ENCODE data around the gene ACSL6. TPM values are rescaled to one million over a fixed set of nuclear protein-coding genes. Genes with fewer than 3 reads are reported as not detected.

Gene ACSL6
- total RNA-seq, 1 donor: not detected

DNA sequence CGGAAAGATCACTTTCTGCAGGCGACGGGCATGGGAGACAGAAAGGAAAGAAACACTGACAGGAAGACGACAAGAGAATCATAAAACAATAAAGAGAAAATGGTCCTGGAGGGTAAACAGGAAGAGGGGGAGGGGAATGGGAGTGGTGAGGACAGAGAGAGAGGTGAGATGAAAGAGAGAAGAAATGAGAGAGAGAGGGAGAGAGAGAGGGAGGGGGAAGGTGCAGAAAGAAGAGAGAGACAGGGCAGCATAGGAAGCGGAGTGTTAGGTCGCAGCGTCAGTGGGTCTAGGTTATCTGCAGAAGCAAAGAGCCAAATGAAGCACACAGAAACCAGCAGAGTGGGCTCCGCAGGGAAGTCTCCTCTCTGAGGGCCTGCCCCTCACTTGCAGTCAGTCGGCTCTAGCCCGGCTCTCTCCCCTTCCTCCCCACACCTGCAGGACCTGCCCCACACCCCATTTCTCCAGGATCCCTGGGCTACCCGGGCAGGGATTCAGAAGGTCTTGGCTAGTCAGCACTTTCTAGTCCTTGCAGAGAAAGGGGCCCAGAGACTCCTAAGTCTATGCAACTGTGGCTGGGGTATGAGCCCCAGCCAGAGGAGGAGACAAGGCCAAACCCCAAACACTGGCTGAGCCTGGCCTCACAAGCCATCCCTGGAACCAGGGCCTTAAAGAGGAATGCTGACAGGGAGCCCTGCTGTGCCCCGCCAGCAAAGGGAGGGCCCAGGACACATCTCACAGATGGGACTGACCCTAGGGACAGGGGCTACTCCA, 36.3 kb downstream of the ACSL6 start:
- TF ChIP-seq, protein P1, sequence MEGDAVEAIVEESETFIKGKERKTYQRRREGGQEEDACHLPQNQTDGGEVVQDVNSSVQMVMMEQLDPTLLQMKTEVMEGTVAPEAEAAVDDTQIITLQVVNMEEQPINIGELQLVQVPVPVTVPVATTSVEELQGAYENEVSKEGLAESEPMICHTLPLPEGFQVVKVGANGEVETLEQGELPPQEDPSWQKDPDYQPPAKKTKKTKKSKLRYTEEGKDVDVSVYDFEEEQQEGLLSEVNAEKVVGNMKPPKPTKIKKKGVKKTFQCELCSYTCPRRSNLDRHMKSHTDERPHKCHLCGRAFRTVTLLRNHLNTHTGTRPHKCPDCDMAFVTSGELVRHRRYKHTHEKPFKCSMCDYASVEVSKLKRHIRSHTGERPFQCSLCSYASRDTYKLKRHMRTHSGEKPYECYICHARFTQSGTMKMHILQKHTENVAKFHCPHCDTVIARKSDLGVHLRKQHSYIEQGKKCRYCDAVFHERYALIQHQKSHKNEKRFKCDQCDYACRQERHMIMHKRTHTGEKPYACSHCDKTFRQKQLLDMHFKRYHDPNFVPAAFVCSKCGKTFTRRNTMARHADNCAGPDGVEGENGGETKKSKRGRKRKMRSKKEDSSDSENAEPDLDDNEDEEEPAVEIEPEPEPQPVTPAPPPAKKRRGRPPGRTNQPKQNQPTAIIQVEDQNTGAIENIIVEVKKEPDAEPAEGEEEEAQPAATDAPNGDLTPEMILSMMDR (IDR thresholded peaks at IDR 0.05; ENCODE audit: insufficient read depth, low read length): no peak
- no peak for DNase-seq (ENCODE audit: low read depth)
- H3K4me3 ChIP-seq (ENCODE audit: low read depth, low read length): no peak overlapping the region

DNA sequence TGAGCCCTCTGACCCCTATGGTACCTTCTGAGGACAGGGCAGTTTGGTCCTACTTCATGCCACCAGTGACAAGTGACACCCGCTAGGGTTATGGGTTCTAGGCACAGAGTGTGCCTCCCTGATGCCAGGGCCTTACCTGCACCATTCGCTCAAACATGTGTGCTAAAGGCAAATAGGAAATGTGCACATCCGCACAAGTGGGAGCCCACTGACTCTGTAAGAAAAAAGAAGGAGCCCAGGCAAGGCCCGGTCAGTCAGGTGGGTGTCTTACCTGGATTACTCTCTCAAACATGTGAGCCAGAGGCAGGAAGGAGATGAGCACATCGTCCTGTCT, 36.9 kb downstream of the ACSL6 start:
- TF ChIP-seq, protein P1 (IDR thresholded peaks at IDR 0.05; ENCODE audit: insufficient read depth, low read length): no peak
- no peak for DNase-seq (ENCODE audit: low read depth)
- no peak overlapping the region for H3K4me3 ChIP-seq (ENCODE audit: low read depth, low read length)

DNA sequence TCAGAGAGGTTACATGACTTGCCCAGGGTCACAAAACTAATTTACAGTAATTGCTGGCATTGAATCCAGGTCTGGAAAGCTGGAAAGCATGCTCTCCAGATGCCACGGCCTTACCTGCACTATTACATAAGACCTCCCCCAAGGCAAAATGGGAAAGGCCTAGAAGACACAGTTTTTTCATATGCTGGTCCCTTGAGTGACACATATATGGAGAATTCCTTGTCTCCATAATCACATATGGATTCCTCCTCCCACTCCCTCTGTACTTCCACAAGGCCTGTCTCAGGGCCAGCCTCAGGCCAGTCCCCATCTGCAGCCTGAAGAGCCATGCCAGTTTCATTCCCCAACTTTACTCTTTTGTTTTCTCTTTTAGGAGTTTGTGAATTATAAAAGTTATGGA, 37.4 kb downstream of the ACSL6 start:
- no peak overlapping the region for H3K4me3 ChIP-seq (ENCODE audit: low read depth, low read length)
- no peak for DNase-seq (ENCODE audit: low read depth)
- TF ChIP-seq, protein P1 (IDR thresholded peaks at IDR 0.05; ENCODE audit: insufficient read depth, low read length): no peak

- H3K4me3 ChIP-seq (ENCODE audit: low read depth, low read length): no peak overlapping the region
- TF ChIP-seq, protein P1 (IDR thresholded peaks at IDR 0.05; ENCODE audit: insufficient read depth, low read length): no peak
- no peak for DNase-seq (ENCODE audit: low read depth)
Measured at GRCh38 chr5:131973089-131973712, 38.3 kb downstream of the ACSL6 start.

DNA sequence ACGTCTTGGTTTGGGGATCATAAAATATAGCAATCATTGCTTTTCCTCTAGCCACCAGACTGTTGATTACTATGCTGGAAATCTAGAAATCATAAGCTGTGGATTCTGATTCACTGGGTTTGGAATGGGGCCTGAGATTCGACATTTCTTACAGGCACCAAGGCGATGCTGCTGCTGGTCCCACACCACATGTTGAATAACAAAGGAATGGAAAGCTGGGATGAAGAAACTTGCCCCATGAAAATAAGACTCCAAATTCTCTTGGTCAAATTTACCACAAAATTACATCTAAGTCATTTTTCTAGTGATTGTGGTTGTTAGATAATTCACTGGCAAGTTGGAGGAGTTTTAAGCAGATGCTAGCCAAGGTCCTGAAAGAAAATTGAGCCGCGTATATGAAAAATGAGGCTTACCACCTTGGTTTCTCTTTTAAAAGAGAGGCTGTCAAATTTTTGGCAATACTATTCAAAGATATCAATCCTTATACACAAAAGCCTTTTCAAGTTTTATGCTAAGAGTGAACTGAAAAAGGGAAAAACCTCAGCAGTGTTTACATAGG, 43.0 kb downstream of the ACSL6 start:
- peak; percentile 14 for DNase-seq (ENCODE audit: low read depth)
- TF ChIP-seq, protein P1 (IDR thresholded peaks at IDR 0.05; ENCODE audit: insufficient read depth, low read length): no peak

GRCh38 chr5:131966551-131966950, 44.9 kb downstream of the ACSL6 start:
- DNase-seq (ENCODE audit: low read depth): no peak
- H3K4me3 ChIP-seq (ENCODE audit: low read depth, low read length): no peak overlapping the region
- TF ChIP-seq, protein P1 (IDR thresholded peaks at IDR 0.05; ENCODE audit: insufficient read depth, low read length): no peak

More for the DNA sequence above, 43.0 kb downstream of the ACSL6 start:
- H3K4me3 ChIP-seq (ENCODE audit: low read depth, low read length): no peak overlapping the region

Measured in fibroblast of the aortic adventitia (primary cell).